Measurements from ENCODE around the gene MRC1. TPM values are rescaled to one million over a fixed set of nuclear protein-coding genes. Genes with fewer than 3 reads are reported as not detected.
A peak's percentile ranks its signal among the peaks of the same experiment; 100 is the strongest.

Gene MRC1
- total RNA-seq, 4 donors from 2014 or later: 8.1 to 22.0 (median 11.1) TPM

DNA sequence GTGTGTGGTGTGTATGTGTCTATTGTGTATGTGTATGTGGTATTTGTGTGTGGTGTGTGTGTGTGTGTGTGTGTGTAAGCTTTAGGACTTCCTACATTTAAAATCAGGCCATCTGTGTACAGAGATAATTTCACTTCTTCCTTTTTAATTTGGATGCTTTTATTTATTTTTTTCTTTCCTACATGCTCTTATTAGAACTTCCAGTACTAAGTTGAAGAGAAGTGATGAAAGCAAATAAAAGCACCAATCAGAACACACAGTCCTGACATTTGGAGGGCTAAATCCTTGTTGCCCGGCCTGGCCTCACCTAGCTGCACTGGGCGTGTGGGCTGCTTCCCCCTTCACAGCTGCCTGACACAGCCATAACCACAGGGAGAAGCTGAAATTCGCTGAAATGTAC, 3.8 kb upstream of the MRC1 start:
- Histone ChIP-seq H3K27ac (no peak overlapping the region), H3K27me3 (no peaks in the 10 kb centered on the region), H3K4me3 (no peak overlapping the region), H3K36me3 (no peaks in the 10 kb centered on the region), H3K9me3 (no peaks in the 10 kb centered on the region), H3K4me1 (no peaks in the 10 kb centered on the region)
- no peak for DNase-seq
- TF ChIP-seq, protein P1, sequence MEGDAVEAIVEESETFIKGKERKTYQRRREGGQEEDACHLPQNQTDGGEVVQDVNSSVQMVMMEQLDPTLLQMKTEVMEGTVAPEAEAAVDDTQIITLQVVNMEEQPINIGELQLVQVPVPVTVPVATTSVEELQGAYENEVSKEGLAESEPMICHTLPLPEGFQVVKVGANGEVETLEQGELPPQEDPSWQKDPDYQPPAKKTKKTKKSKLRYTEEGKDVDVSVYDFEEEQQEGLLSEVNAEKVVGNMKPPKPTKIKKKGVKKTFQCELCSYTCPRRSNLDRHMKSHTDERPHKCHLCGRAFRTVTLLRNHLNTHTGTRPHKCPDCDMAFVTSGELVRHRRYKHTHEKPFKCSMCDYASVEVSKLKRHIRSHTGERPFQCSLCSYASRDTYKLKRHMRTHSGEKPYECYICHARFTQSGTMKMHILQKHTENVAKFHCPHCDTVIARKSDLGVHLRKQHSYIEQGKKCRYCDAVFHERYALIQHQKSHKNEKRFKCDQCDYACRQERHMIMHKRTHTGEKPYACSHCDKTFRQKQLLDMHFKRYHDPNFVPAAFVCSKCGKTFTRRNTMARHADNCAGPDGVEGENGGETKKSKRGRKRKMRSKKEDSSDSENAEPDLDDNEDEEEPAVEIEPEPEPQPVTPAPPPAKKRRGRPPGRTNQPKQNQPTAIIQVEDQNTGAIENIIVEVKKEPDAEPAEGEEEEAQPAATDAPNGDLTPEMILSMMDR (IDR thresholded peaks at IDR 0.05): no peak
- TF ChIP-seq POLR2A (IDR thresholded peaks at IDR 0.05): no peak

DNA sequence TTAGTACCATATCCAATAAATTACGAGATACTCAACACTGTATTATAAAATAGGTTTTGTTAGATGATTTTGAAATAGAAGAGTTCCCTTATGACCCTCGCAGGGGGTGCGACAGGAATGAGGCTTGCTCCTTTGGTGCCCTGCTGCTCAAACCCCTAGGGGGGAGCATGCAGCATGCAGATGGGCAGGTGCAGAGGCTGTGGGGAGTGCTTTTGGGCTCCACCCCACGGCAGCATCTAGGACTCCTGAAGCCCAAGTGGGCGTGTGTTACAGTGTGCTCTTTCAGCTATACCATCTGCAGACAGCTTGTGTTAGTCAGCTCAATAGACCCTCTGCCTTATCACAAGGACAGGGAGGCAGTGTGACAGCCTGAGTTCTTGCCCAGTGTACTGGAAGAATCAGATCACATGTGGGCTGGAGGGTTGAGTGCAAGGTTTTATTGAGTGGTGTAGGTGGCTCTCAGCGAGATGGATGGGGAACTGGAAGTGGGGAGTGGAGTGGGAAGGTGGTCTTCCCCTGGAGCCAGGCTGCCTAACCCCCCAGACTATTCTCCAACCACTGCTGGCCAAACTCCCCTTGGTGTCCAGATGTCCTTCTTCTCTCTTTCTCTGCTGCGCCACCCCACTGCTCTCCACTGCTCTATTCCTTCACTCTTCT, 3.1 kb upstream of the MRC1 start:
- Histone ChIP-seq H3K27me3 (no peaks in the 10 kb centered on the region), H3K4me1 (no peaks in the 10 kb centered on the region), H3K9me3 (no peaks in the 10 kb centered on the region), H3K27ac (no peak overlapping the region), H3K4me3 (no peak overlapping the region), H3K36me3 (no peaks in the 10 kb centered on the region)
- no peak for TF ChIP-seq POLR2A (IDR thresholded peaks at IDR 0.05)
- TF ChIP-seq, protein P1 (IDR thresholded peaks at IDR 0.05): peak in 3 of 6 experiments; percentile 21 to 40 (median 25)
- no peak for DNase-seq

DNA sequence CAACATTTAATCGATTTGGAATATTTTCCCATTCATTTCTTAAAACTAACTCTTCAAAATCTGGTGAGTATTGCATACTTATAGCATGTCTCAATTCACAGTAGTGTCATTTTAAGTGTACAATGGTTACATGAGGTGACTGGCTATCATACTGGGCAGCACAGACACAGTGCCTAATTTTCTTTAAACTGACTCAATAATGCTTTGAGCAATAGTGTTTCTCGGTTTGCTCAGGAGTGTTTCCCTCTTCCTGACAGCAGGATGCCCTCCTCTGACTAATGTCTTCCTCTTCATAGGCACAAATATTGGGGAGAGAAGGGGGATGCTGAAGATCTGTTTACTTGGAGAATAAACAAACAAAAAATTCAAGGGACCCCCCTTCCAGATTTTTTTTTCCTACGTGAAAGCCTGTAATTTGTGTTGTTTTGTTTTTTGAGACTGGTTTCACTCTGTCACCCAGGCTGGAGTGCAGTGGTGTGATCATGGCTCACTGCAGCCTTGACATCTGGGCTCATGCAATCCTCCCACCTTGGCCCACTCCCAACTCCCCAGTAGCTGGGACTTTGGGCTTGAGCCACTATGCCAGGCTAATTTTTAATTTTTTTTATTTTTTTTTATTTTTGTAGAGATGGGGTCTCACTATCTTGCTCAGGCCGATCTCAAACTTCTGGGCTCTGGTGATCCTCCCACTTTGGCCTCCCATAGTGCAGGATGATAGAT, 2.2 kb downstream of the MRC1 start:
- Histone ChIP-seq H3K4me3 (peak overlapping the region in 1 of 4 donors; percentile 19), H3K9me3 (no peaks in the 10 kb centered on the region), H3K27me3 (no peaks in the 10 kb centered on the region), H3K36me3 (no peaks in the 10 kb centered on the region), H3K27ac (no peak overlapping the region), H3K4me1 (no peaks in the 10 kb centered on the region)
- TF ChIP-seq, protein P1 (IDR thresholded peaks at IDR 0.05): no peak
- no peak for TF ChIP-seq POLR2A (IDR thresholded peaks at IDR 0.05)
- no peak for DNase-seq

DNA sequence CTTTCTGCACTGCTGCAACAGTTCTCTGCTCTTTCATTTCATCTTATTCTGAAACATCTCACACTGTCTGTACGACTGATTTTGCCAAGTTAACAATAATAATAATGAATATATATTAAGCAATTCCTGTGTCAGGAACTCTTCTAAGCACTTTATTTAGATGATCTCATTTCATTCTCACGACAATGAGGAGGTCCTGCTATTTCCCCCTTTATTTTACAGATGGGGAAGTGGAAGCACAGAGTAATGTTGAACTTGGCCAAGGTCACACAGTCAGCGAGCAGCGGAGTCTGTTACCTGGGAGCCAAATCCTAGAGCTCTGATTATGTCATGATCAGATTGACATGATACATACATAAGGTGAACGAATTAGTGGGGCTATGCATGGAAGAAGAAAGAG, 5.8 kb downstream of the MRC1 start:
- Histone ChIP-seq H3K36me3 (no peaks in the 10 kb centered on the region), H3K4me3 (no peak overlapping the region), H3K9me3 (no peaks in the 10 kb centered on the region), H3K27ac (no peak overlapping the region), H3K27me3 (no peaks in the 10 kb centered on the region), H3K4me1 (no peaks in the 10 kb centered on the region)
- DNase-seq: no peak
- TF ChIP-seq, protein P1 (IDR thresholded peaks at IDR 0.05): no peak
- TF ChIP-seq POLR2A (IDR thresholded peaks at IDR 0.05): no peak

DNA sequence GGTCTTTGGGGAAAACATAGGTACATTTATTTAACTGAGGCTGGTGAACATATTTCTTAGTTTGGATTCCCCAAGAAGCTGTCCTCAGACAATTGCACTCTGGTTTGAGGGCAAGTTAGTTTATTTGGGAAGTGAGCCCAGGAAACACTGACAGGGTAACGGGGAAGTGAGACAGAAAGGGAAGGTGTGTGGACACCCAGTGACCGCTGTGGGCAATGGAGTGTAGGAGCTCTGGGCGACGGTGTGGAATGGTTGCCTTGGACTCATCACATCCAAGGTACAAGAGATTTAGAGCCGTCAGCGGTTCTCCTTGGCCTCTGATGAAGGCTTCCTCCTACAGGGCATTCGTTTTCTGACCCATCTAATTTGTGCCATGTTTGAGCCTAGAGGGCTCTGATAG, 7.1 kb downstream of the MRC1 start:
- TF ChIP-seq, protein P1 (IDR thresholded peaks at IDR 0.05): no peak
- no peak for TF ChIP-seq POLR2A (IDR thresholded peaks at IDR 0.05)
- H3K27ac ChIP-seq: no peak overlapping the region
- H3K36me3 ChIP-seq: no peaks in the 10 kb centered on the region
- H3K4me3 ChIP-seq: no peak overlapping the region
- H3K9me3 ChIP-seq: no peaks in the 10 kb centered on the region
- H3K27me3 ChIP-seq: no peaks in the 10 kb centered on the region
- no peak for DNase-seq
- H3K4me1 ChIP-seq: no peaks in the 10 kb centered on the region

Measured in Peyer's patch (tissue), 4 donors.